ENCODE results near the gene DHRS3. TPM values are rescaled to one million over a fixed set of nuclear protein-coding genes. Genes with fewer than 3 reads are reported as not detected.

DHRS3 gene
- total RNA-seq, 1 experiment from 2014 or later, result 37.7 TPM

DNA sequence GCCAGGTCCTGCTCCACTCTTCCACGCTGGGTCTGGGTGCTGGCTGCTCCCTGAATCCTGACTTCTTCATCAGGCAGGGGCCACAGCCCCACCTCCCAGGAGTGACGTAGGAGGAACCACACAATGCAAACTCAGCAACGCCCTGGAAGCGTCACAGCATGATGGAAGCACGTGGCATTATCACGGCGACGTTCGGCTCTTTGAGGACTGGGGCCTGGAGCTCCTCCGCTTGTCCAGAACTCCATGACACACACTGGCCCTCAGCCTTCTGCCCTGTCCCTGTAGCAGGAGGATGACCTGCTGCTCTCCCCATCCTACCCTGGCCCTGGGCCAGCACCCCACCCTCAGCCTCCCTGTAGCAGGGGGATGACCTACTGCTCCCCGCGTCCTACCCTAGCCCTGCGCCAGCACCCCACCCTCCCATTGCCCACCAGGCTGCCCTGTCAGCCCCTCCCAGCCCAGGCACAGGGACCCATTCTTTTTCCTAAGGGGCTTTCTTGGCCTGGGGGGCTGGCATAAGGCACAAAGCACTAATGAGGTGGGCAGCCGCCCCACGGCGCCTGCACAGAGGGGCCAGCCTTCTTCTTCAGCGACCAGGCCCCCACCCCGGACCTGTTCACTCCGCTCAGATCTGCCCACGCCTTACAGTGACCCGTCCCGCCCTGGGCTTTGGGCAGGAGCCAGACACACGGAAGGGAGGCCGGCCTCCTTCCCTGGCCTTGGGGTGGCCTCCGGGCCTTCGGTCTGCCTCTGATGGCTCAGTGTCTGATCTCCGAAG is 65.7 kb downstream of the DHRS3 start:
- Mint-ChIP-seq H3K4me1 (peaks cover 20% of the 10 kb centered on the region), H3K27ac (no peak overlapping the region), H3K36me3 (peaks cover 5% of the 10 kb centered on the region), H3K27me3 (ENCODE audit: low read depth) (no peaks in the 10 kb centered on the region; the same call in 1 of the 2 replicates), H3K4me3 (no peak overlapping the region), H3K9me3 (peaks cover 12% of the 10 kb centered on the region)
- ChIA-PET CTCF (no interaction called here), POLR2A (no interaction called here)
- DNase-seq (ENCODE audit: low spot score) (no peak), ATAC-seq (no peak)
- no peak for TF ChIP-seq ZNF232 (CRISPR knock-in tag; IDR thresholded peaks at IDR 0.05)
- no peak for TF ChIP-seq SMAD4 (CRISPR knock-in tag; IDR thresholded peaks at IDR 0.05)
- TF ChIP-seq ATF3 (CRISPR knock-in tag; conservative IDR thresholded peaks at IDR 0.05), result no peak
- no peak for TF ChIP-seq EMX1 (CRISPR knock-in tag; IDR thresholded peaks at IDR 0.05)
- TF ChIP-seq, protein P1, sequence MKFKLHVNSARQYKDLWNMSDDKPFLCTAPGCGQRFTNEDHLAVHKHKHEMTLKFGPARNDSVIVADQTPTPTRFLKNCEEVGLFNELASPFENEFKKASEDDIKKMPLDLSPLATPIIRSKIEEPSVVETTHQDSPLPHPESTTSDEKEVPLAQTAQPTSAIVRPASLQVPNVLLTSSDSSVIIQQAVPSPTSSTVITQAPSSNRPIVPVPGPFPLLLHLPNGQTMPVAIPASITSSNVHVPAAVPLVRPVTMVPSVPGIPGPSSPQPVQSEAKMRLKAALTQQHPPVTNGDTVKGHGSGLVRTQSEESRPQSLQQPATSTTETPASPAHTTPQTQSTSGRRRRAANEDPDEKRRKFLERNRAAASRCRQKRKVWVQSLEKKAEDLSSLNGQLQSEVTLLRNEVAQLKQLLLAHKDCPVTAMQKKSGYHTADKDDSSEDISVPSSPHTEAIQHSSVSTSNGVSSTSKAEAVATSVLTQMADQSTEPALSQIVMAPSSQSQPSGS (CRISPR knock-in tag; IDR thresholded peaks at IDR 0.05; ENCODE audit: borderline replicate concordance, low read depth), result no peak
- TF ChIP-seq SMAD3 (CRISPR knock-in tag; IDR thresholded peaks at IDR 0.05; ENCODE audit: borderline replicate concordance), result no peak
- TF ChIP-seq ZNF317 (CRISPR knock-in tag; IDR thresholded peaks at IDR 0.05; ENCODE audit: borderline replicate concordance, low read depth), result no peak
- no peak for TF ChIP-seq USF1 (CRISPR knock-in tag; IDR thresholded peaks at IDR 0.05)
- TF ChIP-seq ZSCAN18 (CRISPR knock-in tag; IDR thresholded peaks at IDR 0.05), result no peak
- TF ChIP-seq, protein P2, sequence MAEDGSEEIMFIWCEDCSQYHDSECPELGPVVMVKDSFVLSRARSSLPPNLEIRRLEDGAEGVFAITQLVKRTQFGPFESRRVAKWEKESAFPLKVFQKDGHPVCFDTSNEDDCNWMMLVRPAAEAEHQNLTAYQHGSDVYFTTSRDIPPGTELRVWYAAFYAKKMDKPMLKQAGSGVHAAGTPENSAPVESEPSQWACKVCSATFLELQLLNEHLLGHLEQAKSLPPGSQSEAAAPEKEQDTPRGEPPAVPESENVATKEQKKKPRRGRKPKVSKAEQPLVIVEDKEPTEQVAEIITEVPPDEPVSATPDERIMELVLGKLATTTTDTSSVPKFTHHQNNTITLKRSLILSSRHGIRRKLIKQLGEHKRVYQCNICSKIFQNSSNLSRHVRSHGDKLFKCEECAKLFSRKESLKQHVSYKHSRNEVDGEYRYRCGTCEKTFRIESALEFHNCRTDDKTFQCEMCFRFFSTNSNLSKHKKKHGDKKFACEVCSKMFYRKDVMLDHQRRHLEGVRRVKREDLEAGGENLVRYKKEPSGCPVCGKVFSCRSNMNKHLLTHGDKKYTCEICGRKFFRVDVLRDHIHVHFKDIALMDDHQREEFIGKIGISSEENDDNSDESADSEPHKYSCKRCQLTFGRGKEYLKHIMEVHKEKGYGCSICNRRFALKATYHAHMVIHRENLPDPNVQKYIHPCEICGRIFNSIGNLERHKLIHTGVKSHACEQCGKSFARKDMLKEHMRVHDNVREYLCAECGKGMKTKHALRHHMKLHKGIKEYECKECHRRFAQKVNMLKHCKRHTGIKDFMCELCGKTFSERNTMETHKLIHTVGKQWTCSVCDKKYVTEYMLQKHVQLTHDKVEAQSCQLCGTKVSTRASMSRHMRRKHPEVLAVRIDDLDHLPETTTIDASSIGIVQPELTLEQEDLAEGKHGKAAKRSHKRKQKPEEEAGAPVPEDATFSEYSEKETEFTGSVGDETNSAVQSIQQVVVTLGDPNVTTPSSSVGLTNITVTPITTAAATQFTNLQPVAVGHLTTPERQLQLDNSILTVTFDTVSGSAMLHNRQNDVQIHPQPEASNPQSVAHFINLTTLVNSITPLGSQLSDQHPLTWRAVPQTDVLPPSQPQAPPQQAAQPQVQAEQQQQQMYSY (CRISPR knock-in tag; IDR thresholded peaks at IDR 0.05), result no peak

GRCh38 chr1:12551584-12551983 is 66.4 kb downstream of the DHRS3 start:
- H3K36me3 Mint-ChIP-seq, result peaks cover 2% of the 10 kb centered on the region
- peaks cover 14% of the 10 kb centered on the region for H3K4me1 Mint-ChIP-seq
- H3K9me3 Mint-ChIP-seq, result peaks cover 6% of the 10 kb centered on the region
- ATAC-seq, result no peak
- DNase-seq (ENCODE audit: low spot score), result no peak
- no peaks in the 10 kb centered on the region; the same call in 1 of the 2 replicates for H3K27me3 Mint-ChIP-seq (ENCODE audit: low read depth)
- H3K27ac Mint-ChIP-seq, result no peak overlapping the region
- H3K4me3 Mint-ChIP-seq, result no peak overlapping the region
- no peak for TF ChIP-seq GABPB1 (CRISPR knock-in tag; IDR thresholded peaks at IDR 0.05)
- TF ChIP-seq, protein P3, sequence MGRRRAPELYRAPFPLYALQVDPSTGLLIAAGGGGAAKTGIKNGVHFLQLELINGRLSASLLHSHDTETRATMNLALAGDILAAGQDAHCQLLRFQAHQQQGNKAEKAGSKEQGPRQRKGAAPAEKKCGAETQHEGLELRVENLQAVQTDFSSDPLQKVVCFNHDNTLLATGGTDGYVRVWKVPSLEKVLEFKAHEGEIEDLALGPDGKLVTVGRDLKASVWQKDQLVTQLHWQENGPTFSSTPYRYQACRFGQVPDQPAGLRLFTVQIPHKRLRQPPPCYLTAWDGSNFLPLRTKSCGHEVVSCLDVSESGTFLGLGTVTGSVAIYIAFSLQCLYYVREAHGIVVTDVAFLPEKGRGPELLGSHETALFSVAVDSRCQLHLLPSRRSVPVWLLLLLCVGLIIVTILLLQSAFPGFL (CRISPR knock-in tag; IDR thresholded peaks at IDR 0.05; ENCODE audit: borderline replicate concordance), result no peak
- no peak for TF ChIP-seq TCF7 (CRISPR knock-in tag; IDR thresholded peaks at IDR 0.05; ENCODE audit: low read depth)
- 0 out of 2 replicates have a peak, but pooled peaks have one; percentile 18 for TF ChIP-seq GTF2I (CRISPR knock-in tag; conservative IDR thresholded peaks at IDR 0.05)
- no peak for TF ChIP-seq ZNF416 (CRISPR knock-in tag; IDR thresholded peaks at IDR 0.05)
- no peak for TF ChIP-seq ATF6 (CRISPR knock-in tag; IDR thresholded peaks at IDR 0.05)
- TF ChIP-seq AFF4 (CRISPR knock-in tag; IDR thresholded peaks at IDR 0.05; ENCODE audit: borderline replicate concordance), result no peak
- ChIA-PET CTCF (no interaction called here), POLR2A (no interaction called here)

Data from WTC11 (cell line).